Measurements from ENCODE around the gene SSU72.
A peak's percentile ranks its signal among the peaks of the same experiment; 100 is the strongest.
"Not testable (repeated sequence)": the region's sequence is repeated elsewhere in the genome, so short reads cannot be mapped to it uniquely, and the experiment has no call there.

SSU72 gene

GRCh38 chr1:1517973-1518620, 56.6 kb downstream of the SSU72 start:
- H3K36me3 ChIP-seq (ENCODE audit: insufficient read depth, low read length): peaks cover 34% of the 10 kb centered on the region
- H3K27me3 ChIP-seq (ENCODE audit: insufficient read depth, low read length): no peaks in the 10 kb centered on the region
- H3K9me3 ChIP-seq (ENCODE audit: insufficient read depth, low read depth, low read length): no peaks in the 10 kb centered on the region
- H3K9ac ChIP-seq (ENCODE audit: low read depth, low read length): no peak overlapping the region
- H3K4me3 ChIP-seq (ENCODE audit: low read length): no peak overlapping the region
- WGBS: 97% methylated on average over 24 of the region's 28 CpGs
- no peaks in the 10 kb centered on the region for H3K4me1 ChIP-seq (ENCODE audit: insufficient read depth, low read length)
- H3K27ac ChIP-seq (ENCODE audit: low read depth, low read length): no peak overlapping the region

- H3K9ac ChIP-seq (ENCODE audit: low read depth, low read length); H3K4me3 ChIP-seq (ENCODE audit: low read length); H3K27me3 ChIP-seq (ENCODE audit: insufficient read depth, low read length); H3K9me3 ChIP-seq (ENCODE audit: insufficient read depth, low read depth, low read length); H3K4me1 ChIP-seq (ENCODE audit: insufficient read depth, low read length); H3K27ac ChIP-seq (ENCODE audit: low read depth, low read length): not testable (repeated sequence)
- H3K36me3 ChIP-seq (ENCODE audit: insufficient read depth, low read length): peaks cover 33% of the 10 kb centered on the region
- WGBS: 97% methylated on average over 14 of the region's 14 CpGs
Observed at GRCh38 chr1:1516923-1517322, 57.7 kb downstream of the SSU72 start.

- not testable (repeated sequence) for H3K9ac ChIP-seq (ENCODE audit: low read depth, low read length); H3K4me1 ChIP-seq (ENCODE audit: insufficient read depth, low read length); H3K4me3 ChIP-seq (ENCODE audit: low read length); H3K27me3 ChIP-seq (ENCODE audit: insufficient read depth, low read length); H3K9me3 ChIP-seq (ENCODE audit: insufficient read depth, low read depth, low read length); H3K27ac ChIP-seq (ENCODE audit: low read depth, low read length)
- peaks cover 20% of the 10 kb centered on the region for H3K36me3 ChIP-seq (ENCODE audit: insufficient read depth, low read length)
- WGBS: 93% methylated on average over 11 of the region's 16 CpGs
Observed at GRCh38 chr1:1514376-1514775, 60.3 kb downstream of the SSU72 start.

GRCh38 chr1:1513675-1514074, 61.0 kb downstream of the SSU72 start:
- H3K27ac ChIP-seq (ENCODE audit: low read depth, low read length); H3K9me3 ChIP-seq (ENCODE audit: insufficient read depth, low read depth, low read length); H3K4me3 ChIP-seq (ENCODE audit: low read length); H3K4me1 ChIP-seq (ENCODE audit: insufficient read depth, low read length); H3K27me3 ChIP-seq (ENCODE audit: insufficient read depth, low read length); H3K9ac ChIP-seq (ENCODE audit: low read depth, low read length): not testable (repeated sequence)
- peaks cover 19% of the 10 kb centered on the region for H3K36me3 ChIP-seq (ENCODE audit: insufficient read depth, low read length)
- WGBS: 86% methylated on average over 13 of the region's 18 CpGs

GRCh38 chr1:1512425-1512824, 62.2 kb downstream of the SSU72 start:
- H3K9ac ChIP-seq (ENCODE audit: low read depth, low read length): peak overlapping the region; percentile 57; the same call in 1 of the 2 replicates
- not testable (repeated sequence) for H3K4me1 ChIP-seq (ENCODE audit: insufficient read depth, low read length); H3K27me3 ChIP-seq (ENCODE audit: insufficient read depth, low read length); H3K9me3 ChIP-seq (ENCODE audit: insufficient read depth, low read depth, low read length); H3K36me3 ChIP-seq (ENCODE audit: insufficient read depth, low read length); H3K27ac ChIP-seq (ENCODE audit: low read depth, low read length)
- WGBS: under 1% methylated on average over 42 of the region's 52 CpGs
- H3K4me3 ChIP-seq (ENCODE audit: low read length): peak overlapping the region; percentile 86

- H3K36me3 ChIP-seq (ENCODE audit: insufficient read depth, low read length): peaks cover 6% of the 10 kb centered on the region
- peak within 1 kb of the TSS; percentile 86 for H3K27ac ChIP-seq (ENCODE audit: low read depth, low read length)
- WGBS: under 1% methylated on average over 99 of the region's 99 CpGs
- no peaks in the 10 kb centered on the region for H3K27me3 ChIP-seq (ENCODE audit: insufficient read depth, low read length)
- peak within 1 kb of the TSS; percentile 86 for H3K4me3 ChIP-seq (ENCODE audit: low read length)
- H3K9ac ChIP-seq (ENCODE audit: low read depth, low read length): peak within 1 kb of the TSS; percentile 93
- H3K9me3 ChIP-seq (ENCODE audit: insufficient read depth, low read depth, low read length): no peaks in the 10 kb centered on the region
- no peaks in the 10 kb centered on the region for H3K4me1 ChIP-seq (ENCODE audit: insufficient read depth, low read length)
Observed at GRCh38 chr1:1511533-1512285, 63.0 kb downstream of the SSU72 start, which contains the start of gene ATAD3A. Gene ATAD3A (plus strand): TSS chr1:1512162. CDS start chr1:1512269, 107 bp downstream.

GRCh38 chr1:1510912-1511532, 63.6 kb downstream of the SSU72 start:
- 17% methylated on average over 16 of the region's 17 CpGs for WGBS
- Histone ChIP-seq H3K27ac (ENCODE audit: low read depth, low read length) (peak overlapping the region; percentile 86), H3K4me1 (ENCODE audit: insufficient read depth, low read length) (no peaks in the 10 kb centered on the region), H3K9ac (ENCODE audit: low read depth, low read length) (peak overlapping the region; percentile 93), H3K27me3 (ENCODE audit: insufficient read depth, low read length) (no peaks in the 10 kb centered on the region), H3K9me3 (ENCODE audit: insufficient read depth, low read depth, low read length) (no peaks in the 10 kb centered on the region), H3K4me3 (ENCODE audit: low read length) (peak overlapping the region; percentile 86), H3K36me3 (ENCODE audit: insufficient read depth, low read length) (peaks cover 4% of the 10 kb centered on the region)

- 92% methylated on average over 17 of the region's 21 CpGs for WGBS
- H3K27ac ChIP-seq (ENCODE audit: low read depth, low read length): not testable (repeated sequence)
Observed at GRCh38 chr1:1509465-1509850, 65.2 kb downstream of the SSU72 start.

GRCh38 chr1:1508775-1509464, 65.7 kb downstream of the SSU72 start:
- H3K9me3 ChIP-seq (ENCODE audit: insufficient read depth, low read depth, low read length); H3K4me3 ChIP-seq (ENCODE audit: low read length); H3K36me3 ChIP-seq (ENCODE audit: insufficient read depth, low read length); H3K27me3 ChIP-seq (ENCODE audit: insufficient read depth, low read length); H3K4me1 ChIP-seq (ENCODE audit: insufficient read depth, low read length); H3K27ac ChIP-seq (ENCODE audit: low read depth, low read length); H3K9ac ChIP-seq (ENCODE audit: low read depth, low read length): not testable (repeated sequence)
- 91% methylated on average over 23 of the region's 34 CpGs for WGBS

More at GRCh38 chr1:1509465-1509850, 65.2 kb downstream of the SSU72 start:
- not testable (repeated sequence) for H3K36me3 ChIP-seq (ENCODE audit: insufficient read depth, low read length); H3K9ac ChIP-seq (ENCODE audit: low read depth, low read length); H3K27me3 ChIP-seq (ENCODE audit: insufficient read depth, low read length); H3K9me3 ChIP-seq (ENCODE audit: insufficient read depth, low read depth, low read length); H3K4me3 ChIP-seq (ENCODE audit: low read length); H3K4me1 ChIP-seq (ENCODE audit: insufficient read depth, low read length)

GRCh38 chr1:1507305-1507704, 67.4 kb downstream of the SSU72 start:
- H3K9me3 ChIP-seq (ENCODE audit: insufficient read depth, low read depth, low read length): no peaks in the 10 kb centered on the region
- no peak overlapping the region for H3K27ac ChIP-seq (ENCODE audit: low read depth, low read length)
- H3K4me1 ChIP-seq (ENCODE audit: insufficient read depth, low read length): no peaks in the 10 kb centered on the region
- H3K36me3 ChIP-seq (ENCODE audit: insufficient read depth, low read length): no peaks in the 10 kb centered on the region
- 94% methylated on average over 4 of the region's 4 CpGs for WGBS
- H3K4me3 ChIP-seq (ENCODE audit: low read length): no peak overlapping the region
- no peak overlapping the region for H3K9ac ChIP-seq (ENCODE audit: low read depth, low read length)
- no peaks in the 10 kb centered on the region for H3K27me3 ChIP-seq (ENCODE audit: insufficient read depth, low read length)

GRCh38 chr1:1505801-1506200, 68.9 kb downstream of the SSU72 start:
- not testable (repeated sequence) for H3K4me3 ChIP-seq (ENCODE audit: low read length); H3K27me3 ChIP-seq (ENCODE audit: insufficient read depth, low read length); H3K4me1 ChIP-seq (ENCODE audit: insufficient read depth, low read length); H3K36me3 ChIP-seq (ENCODE audit: insufficient read depth, low read length); H3K9me3 ChIP-seq (ENCODE audit: insufficient read depth, low read depth, low read length); H3K27ac ChIP-seq (ENCODE audit: low read depth, low read length); H3K9ac ChIP-seq (ENCODE audit: low read depth, low read length)
- 98% methylated on average over 5 of the region's 5 CpGs for WGBS
